HG03159 (cell line): Measurements from ENCODE around the gene RBFOX2.
"Not testable (repeated sequence)": the region's sequence is repeated elsewhere in the genome, so short reads cannot be mapped to it uniquely, and the experiment has no call there.

Experiments
- ATAC-seq: cut with Tn5 transposase; IDR thresholded peaks from one replicate; pipeline ENCODE4 v1.9.1; 2021; ENCODE audit warnings: mild to moderate bottlenecking, moderate library complexity; ENCODE audit not compliant: unreplicated experiment

RBFOX2 gene

DNA sequence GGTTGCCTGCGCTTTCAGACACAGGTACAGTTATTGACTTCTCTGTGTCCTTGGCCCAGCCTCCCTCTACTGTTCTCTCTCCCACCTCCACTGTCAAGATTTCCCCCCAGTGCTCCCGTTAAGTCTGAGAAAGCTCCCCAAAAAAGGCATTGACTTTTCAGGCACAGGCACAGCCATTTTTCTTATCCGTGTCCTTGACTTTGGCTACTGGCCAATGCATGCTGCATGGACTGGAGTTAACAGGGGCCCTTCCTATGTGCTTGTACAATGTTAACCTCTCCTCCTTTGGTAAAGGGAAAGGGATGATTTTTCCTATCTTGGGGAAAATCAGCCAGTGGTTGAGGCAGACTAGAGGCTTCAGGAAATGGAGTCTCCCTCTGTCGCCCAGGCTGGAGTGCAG is 306.7 kb downstream of the RBFOX2 start:
- ATAC-seq = no peak

DNA sequence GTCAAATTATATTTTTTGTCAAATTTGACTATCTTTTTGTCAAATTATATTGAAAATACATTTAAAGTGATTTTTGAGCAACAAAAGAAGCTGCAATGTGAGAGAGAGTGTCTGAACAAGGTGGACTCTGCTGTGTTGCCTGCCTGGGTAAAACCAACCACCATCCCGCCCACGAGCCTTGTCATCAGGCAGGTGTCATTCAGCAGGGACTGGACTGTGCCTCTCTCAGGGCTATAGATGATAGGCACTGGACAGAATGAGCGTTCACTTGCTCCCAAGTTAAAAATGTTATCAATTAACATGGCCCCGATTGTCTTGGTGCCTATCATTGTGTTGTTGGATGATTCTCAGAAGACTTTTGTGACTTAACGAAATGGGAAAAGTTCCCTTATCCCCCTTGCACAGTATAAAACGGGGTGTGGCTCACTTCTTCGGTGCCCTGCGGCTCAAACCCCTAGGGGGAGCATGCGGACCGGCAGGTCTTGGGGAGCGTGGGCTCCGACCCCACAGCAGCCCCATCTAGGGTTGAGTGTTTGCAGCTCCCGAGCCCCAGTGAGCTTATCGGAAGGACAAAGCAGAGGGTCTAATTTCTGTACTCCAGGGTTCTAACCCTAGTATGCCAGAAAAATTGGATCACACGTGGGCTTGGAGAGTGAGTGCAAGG is 309.3 kb downstream of the RBFOX2 start:
- no peak for ATAC-seq

DNA sequence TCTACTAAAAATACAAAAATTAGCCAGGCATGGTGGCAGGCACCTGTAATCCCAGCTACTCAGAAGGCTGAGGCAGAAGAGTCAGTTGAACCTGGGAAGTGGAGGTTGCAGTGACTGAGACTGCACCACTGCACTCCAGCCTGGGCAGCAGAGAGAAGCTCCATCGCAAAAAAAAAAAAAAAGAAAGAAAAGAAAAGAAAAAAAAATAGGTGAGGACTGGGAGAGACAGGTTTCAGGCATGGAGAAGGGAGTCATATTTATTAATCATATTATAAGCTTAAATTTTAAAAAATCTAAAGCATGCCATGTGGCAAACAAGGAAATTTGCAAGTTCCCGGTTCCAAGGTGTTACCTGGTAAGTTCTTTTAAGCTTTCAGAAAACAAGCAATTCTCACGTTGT is 311.1 kb downstream of the RBFOX2 start, which contains the start of gene APOL5:
Gene APOL5 (plus strand): TSS at position 301 of the 400 bp plus-strand sequence. CDS start 0 bp downstream, at position 301.
- ATAC-seq = no peak

GRCh38 chr22:35712672-35713071 is 316.0 kb downstream of the RBFOX2 start:
- ATAC-seq = no peak

GRCh38 chr22:35711336-35711735 is 317.3 kb downstream of the RBFOX2 start:
- no peak for ATAC-seq

DNA sequence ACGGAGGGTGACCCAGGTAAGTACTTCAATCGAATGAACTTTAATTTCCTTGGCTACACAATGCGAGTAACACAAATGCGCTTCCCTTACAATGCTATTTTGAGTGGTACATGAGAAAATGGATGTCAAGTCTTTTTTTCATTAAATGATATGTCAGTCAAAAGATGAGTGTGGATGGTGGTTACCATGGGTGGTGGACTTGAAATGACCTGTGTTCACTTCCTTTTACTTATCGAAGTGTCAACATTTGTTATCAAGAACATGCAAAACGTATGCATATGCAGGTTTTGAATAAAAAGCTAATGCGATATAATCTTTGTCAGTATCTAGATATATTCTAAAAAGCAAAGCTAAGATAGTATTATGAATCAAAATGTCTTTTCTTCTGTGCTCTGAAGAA is 319.7 kb downstream of the RBFOX2 start:
- ATAC-seq = no peak

DNA sequence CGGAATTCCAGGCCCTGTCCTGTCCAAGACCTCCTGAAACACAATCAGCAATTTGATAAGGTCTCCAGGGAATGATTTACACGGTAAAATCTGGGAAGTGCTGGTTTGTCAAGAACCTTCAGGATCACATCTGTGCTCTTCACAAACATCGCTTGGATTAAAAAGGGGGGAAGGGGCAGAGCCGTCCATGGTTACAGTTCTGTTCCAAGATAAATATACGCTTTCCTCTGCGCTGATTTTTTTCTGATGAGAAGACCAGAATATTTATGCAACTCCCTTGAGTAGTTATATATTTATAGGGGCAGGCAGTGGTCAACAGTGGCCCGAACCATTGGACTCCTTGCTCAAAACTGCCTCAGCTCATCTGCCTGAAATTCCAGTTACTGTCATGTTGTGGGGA is 320.2 kb downstream of the RBFOX2 start:
- no peak for ATAC-seq

DNA sequence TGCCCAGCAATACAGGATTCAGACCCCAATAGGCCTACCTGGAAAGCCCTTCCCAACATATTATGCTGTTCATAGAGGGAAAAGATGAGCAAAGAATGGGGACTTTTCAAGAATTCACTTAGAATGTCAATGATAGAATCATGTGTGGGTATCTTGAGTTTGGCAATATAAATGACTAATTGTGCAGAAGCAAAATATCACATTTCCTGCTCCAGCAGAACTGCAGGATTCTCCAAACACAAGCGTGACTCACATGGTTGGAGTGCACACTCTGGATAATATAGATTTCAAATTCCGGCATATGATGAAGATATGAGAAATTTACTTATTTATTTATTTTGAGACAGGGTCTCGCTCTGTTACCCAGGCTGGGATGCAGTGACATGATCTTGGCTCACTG is 323.5 kb downstream of the RBFOX2 start:
- no peak for ATAC-seq

DNA sequence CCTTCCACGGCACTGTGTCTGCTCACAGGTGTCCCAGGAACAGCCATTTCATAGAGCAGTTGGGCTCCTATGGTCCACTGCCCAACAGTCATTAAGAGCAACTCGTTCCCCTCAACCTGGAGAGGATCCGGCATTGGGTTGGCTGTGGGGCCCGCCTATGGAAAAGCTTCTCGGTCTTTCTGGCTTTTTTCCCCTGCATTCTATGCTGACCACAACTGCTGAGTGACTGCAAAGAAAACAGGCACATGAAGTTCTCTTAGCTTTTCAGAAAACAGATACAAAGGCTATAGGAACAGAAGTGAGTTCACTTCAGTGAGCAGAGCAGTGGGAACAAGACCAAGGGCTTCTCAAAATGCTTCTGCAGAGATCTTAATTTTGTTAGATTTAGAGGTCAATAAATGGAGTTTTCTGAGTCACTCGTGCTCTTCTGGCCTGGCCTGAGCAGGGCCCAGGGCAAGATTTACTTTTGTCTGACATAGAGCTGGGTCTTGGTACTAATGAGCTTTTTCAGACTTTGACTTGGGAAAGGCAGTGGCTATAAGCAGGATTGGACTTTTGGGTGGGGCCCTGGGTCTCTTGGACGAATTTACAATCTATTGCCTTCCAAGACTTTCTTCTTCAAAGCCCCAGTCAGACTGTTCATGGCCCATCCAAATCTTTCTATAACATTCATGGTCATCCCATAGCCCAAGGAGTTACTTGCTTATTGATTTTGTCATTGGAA is 324.6 kb downstream of the RBFOX2 start:
- ATAC-seq = no peak

- not testable (repeated sequence) for ATAC-seq
Measured at GRCh38 chr22:35699852-35700251, 328.8 kb downstream of the RBFOX2 start.

GRCh38 chr22:35697142-35697541 is 331.5 kb downstream of the RBFOX2 start:
- no peak for ATAC-seq

GRCh38 chr22:35695202-35695601 is 333.4 kb downstream of the RBFOX2 start:
- no peak for ATAC-seq

GRCh38 chr22:35690001-35690400 is 338.6 kb downstream of the RBFOX2 start:
- no peak for ATAC-seq

DNA sequence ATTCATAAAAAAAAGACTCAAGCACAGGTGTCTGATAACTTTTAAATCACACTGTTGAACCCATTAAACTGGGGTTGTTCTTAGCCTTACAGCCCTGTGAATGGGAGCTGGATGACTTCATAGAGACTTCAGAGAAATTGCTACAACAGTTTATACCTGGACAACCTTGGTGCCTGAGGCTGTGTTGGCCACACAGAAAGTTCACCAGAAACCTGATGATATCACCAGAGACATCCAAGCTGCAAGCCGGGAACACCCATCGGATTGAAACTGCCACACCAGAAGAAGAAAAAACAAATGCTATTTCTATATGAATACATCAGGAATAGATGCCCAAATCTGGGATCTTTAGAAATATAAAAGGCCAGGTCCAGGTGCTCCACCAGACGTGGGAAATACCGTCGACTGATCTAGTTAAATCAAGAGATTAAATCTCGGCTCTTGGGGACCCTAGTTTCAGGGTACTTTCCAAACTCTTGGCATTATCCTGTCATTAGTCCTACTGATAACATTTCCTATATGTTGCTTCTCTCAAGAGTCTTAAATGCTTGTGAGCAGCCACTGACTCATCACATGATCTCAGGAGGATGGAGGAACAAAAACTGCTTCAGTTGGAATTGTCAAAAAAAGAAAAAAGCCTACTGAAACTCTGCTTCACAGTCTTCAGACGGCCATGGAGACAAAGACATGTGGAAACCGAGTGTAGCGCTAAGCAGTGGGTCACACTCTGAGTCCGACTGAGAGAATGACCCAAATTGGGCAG is 339.5 kb downstream of the RBFOX2 start:
- ATAC-seq = no peak
